Glomerular endothelial cell (primary cell): ENCODE results near the gene GPR63. TPM values are rescaled to one million over a fixed set of nuclear protein-coding genes. Genes with fewer than 3 reads are reported as not detected.

Experiments used
- DNase-seq: peaks from one replicate; pipeline ENCODE4 v3.0.0-alpha.2; 2011; ENCODE audit warnings: low read depth, low spot score; ENCODE audit errors: extremely low read depth
- total RNA-seq: library from RNA; depleted of rRNA; stranded (reverse); fragments of >200 nt; gene quantifications from 2 replicates; pipeline ENCODE4 v1.2.3, GENCODE V29; 2015

GPR63 gene
- total RNA-seq, 1 donor from 2014 or later: 0.23 TPM

- DNase-seq: no peak
Measured at GRCh38 chr6:96826865-96827264, 10.4 kb downstream of the GPR63 start.

- DNase-seq: no peak
Measured at GRCh38 chr6:96823743-96824142, 13.5 kb downstream of the GPR63 start.

GRCh38 chr6:96821034-96821433 is 16.2 kb downstream of the GPR63 start:
- DNase-seq: no peak

- DNase-seq: no peak
Measured at GRCh38 chr6:96816301-96816817, 20.9 kb downstream of the GPR63 start.

GRCh38 chr6:96814625-96815024 is 22.7 kb downstream of the GPR63 start:
- no peak for DNase-seq

- no peak for DNase-seq
Measured at GRCh38 chr6:96812077-96812703, 25.1 kb downstream of the GPR63 start.

- no peak for DNase-seq
Measured at GRCh38 chr6:96811670-96812069, 25.6 kb downstream of the GPR63 start.

- no peak for DNase-seq
Measured at GRCh38 chr6:96811136-96811535, 26.1 kb downstream of the GPR63 start.

GRCh38 chr6:96809119-96809518 is 28.2 kb downstream of the GPR63 start:
- DNase-seq: no peak

- no peak for DNase-seq
Measured at GRCh38 chr6:96803106-96803481, 34.2 kb downstream of the GPR63 start.

GRCh38 chr6:96795481-96795880 is 41.8 kb downstream of the GPR63 start:
- no peak for DNase-seq

GRCh38 chr6:96794980-96795379 is 42.3 kb downstream of the GPR63 start:
- DNase-seq: no peak

GRCh38 chr6:96792561-96793190 is 44.6 kb downstream of the GPR63 start:
- no peak for DNase-seq

- DNase-seq: no peak
Measured at GRCh38 chr6:96789871-96790270, 47.4 kb downstream of the GPR63 start.

GRCh38 chr6:96787846-96788580 is 49.3 kb downstream of the GPR63 start:
- no peak for DNase-seq

- DNase-seq: no peak
Measured at GRCh38 chr6:96786336-96786735, 50.9 kb downstream of the GPR63 start.

GRCh38 chr6:96784650-96785049 is 52.6 kb downstream of the GPR63 start:
- DNase-seq: no peak

GRCh38 chr6:96783307-96783706 is 54.0 kb downstream of the GPR63 start:
- DNase-seq: no peak

GRCh38 chr6:96781557-96781956 is 55.7 kb downstream of the GPR63 start:
- DNase-seq: no peak

GRCh38 chr6:96777113-96777512 is 60.2 kb downstream of the GPR63 start:
- no peak for DNase-seq

- DNase-seq: no peak
Measured at GRCh38 chr6:96775727-96776400, 61.4 kb downstream of the GPR63 start.
